Caki2 (cell line): ENCODE measurements around the gene GNB3. TPM values are rescaled to one million over a fixed set of nuclear protein-coding genes. Genes with fewer than 3 reads are reported as not detected.
A peak's percentile ranks its signal among the peaks of the same experiment; 100 is the strongest.

Experiments
- DNase-seq: peaks from one replicate; pipeline ENCODE4 v3.0.0-alpha.2; 2015; ENCODE audit warnings: low read depth
- in situ Hi-C: cut with HindIII; loops from 2 replicates; pipeline ENCODE4 v1.10.0; 2016; ENCODE audit warnings: low sequenced_read_pairs, low pct_unique_long_range_greater_than_20kb, mixed read lengths
- total RNA-seq: library from RNA; depleted of rRNA; stranded (reverse); fragments of >200 nt; shearing (Covaris generic); gene quantifications from 2 replicates; pipeline ENCODE4 v1.2.3, GENCODE V29; 2014; ENCODE audit warnings: low replicate concordance

GNB3 gene
- total RNA-seq, 1 experiment from 2014 or later, result 0.14 TPM

- in situ Hi-C loops, result no loop called here
- DNase-seq, result no peak
Observed at GRCh38 chr12:6821591-6822425, 18.9 kb upstream of the GNB3 start, which contains the start of gene GPR162. Gene GPR162 (plus strand): TSS chr12:6821821. CDS start chr12:6823899, 2,078 bp downstream.

- DNase-seq, result no peak
- in situ Hi-C loops, result no loop called here
Observed at GRCh38 chr12:6822426-6823135, 18.1 kb upstream of the GNB3 start.

GRCh38 chr12:6823182-6824084, 17.3 kb upstream of the GNB3 start:
- in situ Hi-C loops, result no loop called here
- DNase-seq, result no peak

GRCh38 chr12:6824085-6824775, 16.5 kb upstream of the GNB3 start:
- DNase-seq, result no peak
- in situ Hi-C loops, result no loop called here

GRCh38 chr12:6824901-6825381, 15.8 kb upstream of the GNB3 start:
- no peak for DNase-seq
- in situ Hi-C loops, result no loop called here

GRCh38 chr12:6825398-6826124, 15.2 kb upstream of the GNB3 start:
- peak; percentile 85 for DNase-seq
- in situ Hi-C loops, result no loop called here

- in situ Hi-C loops, result no loop called here
- DNase-seq, result no peak
Observed at GRCh38 chr12:6826125-6826733, 14.5 kb upstream of the GNB3 start.

GRCh38 chr12:6826734-6827436, 13.8 kb upstream of the GNB3 start:
- in situ Hi-C loops, result no loop called here
- DNase-seq, result no peak

- in situ Hi-C loops, result no loop called here
- DNase-seq, result peak; percentile 83
Observed at GRCh38 chr12:6827437-6827911, 13.3 kb upstream of the GNB3 start.

- in situ Hi-C loops, result no loop called here
- DNase-seq, result peak; percentile 65
Observed at GRCh38 chr12:6827982-6828780, 12.5 kb upstream of the GNB3 start, which contains the start of gene P3H3. Gene P3H3 (plus strand): TSS chr12:6828407. CDS start chr12:6828441, 34 bp downstream.

GRCh38 chr12:6828781-6829535, 11.8 kb upstream of the GNB3 start:
- DNase-seq, result no peak
- in situ Hi-C loops, result no loop called here

GRCh38 chr12:6829536-6830220, 11.0 kb upstream of the GNB3 start:
- in situ Hi-C loops, result no loop called here
- DNase-seq, result no peak

- no peak for DNase-seq
- in situ Hi-C loops, result no loop called here
Observed at GRCh38 chr12:6830286-6830890, 10.3 kb upstream of the GNB3 start.

- in situ Hi-C loops, result no loop called here
- DNase-seq, result no peak
Observed at GRCh38 chr12:6830999-6831398, 9.7 kb upstream of the GNB3 start.
